ENCODE data around the gene G2E3. TPM values are rescaled to one million over a fixed set of nuclear protein-coding genes. Genes with fewer than 3 reads are reported as not detected.

The G2E3 gene
- polyA plus RNA-seq, 1 experiment: 7.5 TPM

GRCh38 chr14:30550335-30550734, 8.6 kb upstream of the G2E3 start:
- ChIA-PET CTCF (no interaction called here), POLR2A (interaction anchor here (0.6 to 0.7 kb wide), 2 partner anchors 17 to 75 kb away, joined by 3 to 5 read pairs; no protein-coding TSS in a partner anchor)
- no peak for DNase-seq (ENCODE audit: low read depth)
- no peaks in the 10 kb centered on the region for H3K27me3 ChIP-seq (ENCODE audit: control insufficient read depth, insufficient read depth, low read length)
- no peak overlapping the region for H3K4me3 ChIP-seq (ENCODE audit: low read depth, low read length)
- TF ChIP-seq CTCF (IDR thresholded peaks at IDR 0.05; ENCODE audit: insufficient read depth, low read depth, low read length): no peak
- H3K36me3 ChIP-seq (ENCODE audit: control insufficient read depth, insufficient read depth, low read length): no peaks in the 10 kb centered on the region

- no peak overlapping the region for H3K4me3 ChIP-seq (ENCODE audit: low read depth, low read length)
- H3K36me3 ChIP-seq (ENCODE audit: control insufficient read depth, insufficient read depth, low read length): no peaks in the 10 kb centered on the region
- CTCF ChIA-PET: interaction anchor here (0.6 kb wide), 1 partner anchor 652 kb away, joined by 4 read pairs; no protein-coding TSS in a partner anchor
- no peak for DNase-seq (ENCODE audit: low read depth)
- POLR2A ChIA-PET: no interaction called here
- no peak for TF ChIP-seq CTCF (IDR thresholded peaks at IDR 0.05; ENCODE audit: insufficient read depth, low read depth, low read length)
- no peaks in the 10 kb centered on the region for H3K27me3 ChIP-seq (ENCODE audit: control insufficient read depth, insufficient read depth, low read length)
Measured at GRCh38 chr14:30551460-30551859, 7.5 kb upstream of the G2E3 start.

- ChIA-PET CTCF (interaction anchor here (0.6 to 1.5 kb wide), 4 partner anchors 12 to 108 kb away, joined by 3 to 5 read pairs (median 3); no protein-coding TSS in a partner anchor), POLR2A (interaction anchor here (0.6 kb wide), 1 partner anchor 35 kb away, joined by 3 read pairs; no protein-coding TSS in a partner anchor)
- TF ChIP-seq CTCF (IDR thresholded peaks at IDR 0.05; ENCODE audit: insufficient read depth, low read depth, low read length): no peak
- no peaks in the 10 kb centered on the region for H3K36me3 ChIP-seq (ENCODE audit: control insufficient read depth, insufficient read depth, low read length)
- H3K4me3 ChIP-seq (ENCODE audit: low read depth, low read length): no peak overlapping the region
- no peak for DNase-seq (ENCODE audit: low read depth)
- no peaks in the 10 kb centered on the region for H3K27me3 ChIP-seq (ENCODE audit: control insufficient read depth, insufficient read depth, low read length)
Measured at GRCh38 chr14:30553311-30553989, 5.5 kb upstream of the G2E3 start.

GRCh38 chr14:30558362-30558674, 640 bp upstream of the G2E3 start:
- DNase-seq (ENCODE audit: low read depth): no peak
- H3K36me3 ChIP-seq (ENCODE audit: control insufficient read depth, insufficient read depth, low read length): no peaks in the 10 kb centered on the region
- ChIA-PET POLR2A (no interaction called here), CTCF (no interaction called here)
- H3K27me3 ChIP-seq (ENCODE audit: control insufficient read depth, insufficient read depth, low read length): no peaks in the 10 kb centered on the region
- TF ChIP-seq CTCF (IDR thresholded peaks at IDR 0.05; ENCODE audit: insufficient read depth, low read depth, low read length): no peak
- peak overlapping the region; percentile 99 for H3K4me3 ChIP-seq (ENCODE audit: low read depth, low read length)

- ChIA-PET CTCF (no interaction called here), POLR2A (interaction anchor here (0.5 kb wide), 1 partner anchor 18 kb away, joined by 4 read pairs; no protein-coding TSS in a partner anchor)
- Histone ChIP-seq H3K27me3 (ENCODE audit: control insufficient read depth, insufficient read depth, low read length) (no peaks in the 10 kb centered on the region), H3K36me3 (ENCODE audit: control insufficient read depth, insufficient read depth, low read length) (no peaks in the 10 kb centered on the region), H3K4me3 (ENCODE audit: low read depth, low read length) (peak overlapping the region; percentile 99)
- DNase-seq (ENCODE audit: low read depth): no peak
- no peak for TF ChIP-seq CTCF (IDR thresholded peaks at IDR 0.05; ENCODE audit: insufficient read depth, low read depth, low read length)
Measured at GRCh38 chr14:30559638-30560091, 707 bp downstream of the G2E3 start.

All from BJ (cell line).